Activated CD4-positive, CD25-positive, alpha-beta regulatory T cell treated with anti-CD3 and anti-CD28 coated beads, Interleukin-2, amount 50 U/mL, for 16 hours (primary cell): ENCODE measurements around the gene THSD4.
"Not testable (repeated sequence)": the region's sequence is repeated elsewhere in the genome, so short reads cannot be mapped to it uniquely, and the experiment has no call there.

Experiments
- DNase-seq: peaks from one replicate; pipeline ENCODE4 v3.0.0-alpha.2; 2020; ENCODE audit warnings: low read depth, low spot score

Gene THSD4

DNA sequence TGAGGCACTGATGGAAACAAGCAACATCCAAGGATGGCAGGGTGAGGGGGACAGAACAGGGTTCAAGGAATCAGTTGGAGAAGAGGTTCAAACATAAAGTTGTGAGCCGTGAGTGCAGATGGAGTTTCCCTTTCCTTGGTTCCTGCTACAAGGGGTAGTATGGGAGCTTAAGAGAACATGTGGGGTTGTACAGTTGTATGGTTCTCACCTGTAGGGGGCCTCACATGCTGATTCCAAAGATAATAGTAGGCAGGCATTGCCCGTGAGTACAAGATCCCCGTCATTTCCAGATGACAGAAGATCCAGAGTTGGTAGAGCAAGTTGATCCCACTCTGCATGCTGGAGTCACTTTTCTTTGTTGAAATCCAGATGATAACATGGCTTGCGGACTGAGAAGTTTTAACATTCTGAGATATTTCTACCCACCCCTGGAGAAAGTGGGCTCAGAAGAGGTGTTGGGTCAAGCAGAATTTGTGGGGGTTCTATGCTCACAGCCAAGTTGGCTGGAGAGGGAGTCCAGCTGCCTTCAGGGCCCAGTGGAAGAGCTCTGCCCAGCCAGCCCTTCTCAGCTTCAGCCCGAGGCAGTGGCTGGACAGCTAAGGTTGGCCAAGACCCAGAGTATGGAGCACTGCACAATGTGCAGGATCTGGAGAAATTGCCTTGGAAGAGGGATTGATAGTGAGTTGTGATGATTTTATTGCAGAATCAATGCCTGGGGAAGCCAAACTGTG lies 141.8 kb downstream of the THSD4 start:
- no peak for DNase-seq

DNA sequence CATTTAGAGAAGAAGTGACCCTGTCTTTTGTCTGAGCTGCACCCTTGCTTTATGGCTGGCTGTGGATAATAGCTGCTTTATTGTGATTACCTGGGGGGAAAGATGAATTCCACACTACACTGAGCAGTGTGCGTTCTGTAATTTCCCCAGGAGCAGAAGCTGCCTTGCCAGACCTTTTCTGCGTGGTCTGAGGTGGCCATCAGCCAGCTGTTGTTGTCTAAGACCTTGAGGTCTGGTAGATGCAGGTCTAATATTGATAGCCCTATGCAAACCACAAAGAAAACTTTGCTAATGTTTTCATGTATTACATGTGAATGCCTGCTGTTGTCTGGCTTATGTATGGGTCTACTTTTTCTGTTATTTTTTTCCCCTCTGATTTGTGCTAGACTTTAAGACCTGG lies 144.6 kb downstream of the THSD4 start:
- DNase-seq = no peak

DNA sequence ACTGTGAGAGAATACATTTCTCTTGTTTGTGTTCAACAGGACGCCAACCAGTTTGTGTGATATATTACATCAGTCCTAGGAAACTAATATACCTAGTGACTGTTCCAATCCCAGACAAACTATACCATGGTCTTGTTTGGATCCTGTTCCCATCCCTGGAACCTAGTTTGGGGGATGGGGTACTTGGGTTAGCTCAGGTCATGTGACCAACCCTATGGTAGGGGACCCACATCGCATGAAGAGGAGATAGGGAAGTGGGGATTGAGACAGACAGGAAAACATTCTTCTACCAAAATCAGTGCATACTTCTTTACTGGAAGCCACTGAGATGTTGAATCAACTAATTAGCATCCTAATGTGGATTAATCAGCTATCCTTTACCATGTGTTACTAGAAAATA lies 146.1 kb downstream of the THSD4 start:
- no peak for DNase-seq

DNA sequence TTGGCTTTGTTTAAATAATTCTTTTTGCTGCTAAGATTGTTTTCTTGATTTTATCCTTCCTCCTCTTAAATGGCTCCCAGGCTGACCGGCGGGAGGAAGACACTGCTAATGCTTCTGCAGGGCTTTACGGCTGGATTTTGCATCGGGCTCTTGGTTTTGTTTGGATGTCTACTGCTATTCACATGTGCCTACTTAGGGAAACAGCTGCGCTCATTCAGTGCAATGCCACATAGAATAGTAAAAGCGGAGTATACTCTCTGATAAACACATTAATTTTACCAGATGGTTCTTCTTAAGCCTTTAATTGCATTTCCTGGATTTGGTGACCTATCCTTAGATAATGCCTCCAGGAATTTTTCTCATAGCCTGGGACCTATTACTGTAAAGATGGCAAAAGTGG lies 146.6 kb downstream of the THSD4 start:
- no peak for DNase-seq

DNA sequence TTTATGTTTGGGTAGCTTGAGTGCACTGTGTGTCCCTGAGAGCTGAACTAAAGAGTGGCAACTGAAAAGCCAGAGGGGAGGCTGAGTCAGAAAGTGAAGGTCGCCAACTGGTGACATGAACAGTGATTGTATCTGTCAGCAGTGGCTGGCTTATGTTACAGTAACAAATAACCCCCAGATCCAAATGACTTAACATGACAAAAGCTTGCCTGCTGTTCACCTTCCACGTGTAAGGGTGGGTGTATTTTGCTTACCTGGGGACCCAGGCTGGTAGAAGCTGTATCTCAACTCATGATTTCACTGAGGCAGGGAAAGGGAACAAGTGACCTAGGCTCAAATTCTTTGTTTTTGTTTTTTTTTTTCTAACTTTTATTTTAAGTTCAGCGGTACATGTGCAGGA lies 147.3 kb downstream of the THSD4 start:
- no peak for DNase-seq

DNA sequence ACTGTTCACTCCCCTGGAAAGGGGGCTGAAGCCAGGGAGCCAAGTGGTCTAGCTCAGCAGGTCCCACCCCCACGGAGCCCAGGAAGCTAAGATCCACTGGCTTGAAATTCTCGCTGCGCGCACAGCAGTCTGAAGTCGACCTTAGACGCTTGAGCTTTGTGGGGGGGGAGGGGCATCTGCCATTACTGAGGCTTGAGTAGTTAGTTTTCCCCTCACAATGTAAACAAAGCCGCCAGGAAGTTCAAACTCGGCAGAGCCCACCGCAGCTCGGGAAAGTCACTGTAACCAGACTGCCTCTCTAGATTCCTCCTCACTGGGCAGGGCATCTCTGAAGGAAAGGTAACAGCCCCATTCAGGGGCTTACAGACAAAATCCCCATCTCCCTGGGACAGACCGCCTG lies 150.3 kb downstream of the THSD4 start:
- not testable (repeated sequence) for DNase-seq

DNA sequence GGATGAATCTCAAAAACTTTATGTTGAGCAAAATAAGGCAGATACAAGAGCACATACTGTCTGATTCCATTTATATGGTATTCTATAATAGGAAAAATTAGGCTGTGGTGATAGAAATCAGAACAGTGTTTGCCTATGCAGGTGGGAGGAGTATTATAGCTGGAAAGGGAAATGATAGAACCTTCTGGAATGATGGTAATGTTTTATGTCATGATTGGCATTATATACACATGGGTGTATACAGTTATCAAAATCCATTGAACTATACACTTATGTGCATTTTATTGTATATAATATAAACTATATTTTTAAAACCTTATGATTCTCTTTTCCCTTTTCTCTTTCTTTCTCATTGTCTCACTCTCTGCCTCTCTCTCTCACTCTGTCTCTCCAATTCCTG lies 156.1 kb downstream of the THSD4 start:
- no peak for DNase-seq

DNA sequence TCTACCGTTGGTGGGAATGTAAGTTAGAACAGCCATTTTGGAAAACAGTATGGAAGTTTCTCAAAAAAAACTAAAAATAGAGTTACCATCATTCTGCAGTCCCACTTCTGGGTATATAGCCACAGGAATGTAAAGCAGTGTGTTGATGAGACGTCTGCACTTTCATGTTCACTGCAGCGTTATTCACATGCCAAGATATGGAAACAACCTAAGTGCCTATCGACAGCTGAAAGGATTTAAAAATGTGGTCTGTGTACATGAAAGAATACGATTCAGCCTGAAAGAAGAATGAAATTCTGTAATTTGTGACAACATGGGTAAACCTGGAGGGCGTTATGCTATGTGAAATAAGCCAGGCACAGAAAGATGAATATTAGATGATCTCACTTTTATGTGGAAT lies 157.7 kb downstream of the THSD4 start:
- DNase-seq = no peak

DNA sequence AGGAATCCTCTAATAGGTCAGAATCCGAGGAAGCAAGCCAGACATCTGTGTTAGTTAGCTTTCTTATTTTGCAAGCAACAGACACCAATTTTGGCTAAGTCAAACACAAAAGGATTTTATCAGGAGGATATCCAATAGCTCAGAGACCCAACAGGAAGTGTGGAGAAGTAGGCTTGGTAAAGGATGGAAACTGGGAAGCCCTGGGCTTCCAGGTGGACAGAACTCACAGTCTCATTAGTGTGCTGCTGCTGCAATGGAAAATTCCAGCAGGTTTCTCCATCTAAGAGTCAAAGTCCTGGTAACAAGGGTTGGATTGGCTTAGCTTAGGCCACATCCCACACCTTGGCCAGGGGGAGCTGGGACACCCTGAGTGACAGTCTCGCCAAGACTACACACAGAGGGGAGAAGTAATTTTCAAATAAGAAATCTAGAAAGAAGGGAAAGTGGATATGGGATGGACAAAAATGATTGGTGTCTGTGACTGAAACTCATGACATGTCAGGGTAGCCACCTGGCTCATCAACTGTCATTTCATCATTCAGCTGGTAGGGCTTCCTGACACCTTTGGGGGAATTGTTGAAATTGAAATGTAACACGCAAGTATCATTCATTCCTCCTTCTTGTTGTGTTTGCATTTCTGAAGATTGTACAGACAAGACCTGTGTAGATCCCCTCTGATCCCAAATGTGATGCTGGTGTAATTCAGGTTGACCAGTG lies 158.6 kb downstream of the THSD4 start:
- DNase-seq = no peak

DNA sequence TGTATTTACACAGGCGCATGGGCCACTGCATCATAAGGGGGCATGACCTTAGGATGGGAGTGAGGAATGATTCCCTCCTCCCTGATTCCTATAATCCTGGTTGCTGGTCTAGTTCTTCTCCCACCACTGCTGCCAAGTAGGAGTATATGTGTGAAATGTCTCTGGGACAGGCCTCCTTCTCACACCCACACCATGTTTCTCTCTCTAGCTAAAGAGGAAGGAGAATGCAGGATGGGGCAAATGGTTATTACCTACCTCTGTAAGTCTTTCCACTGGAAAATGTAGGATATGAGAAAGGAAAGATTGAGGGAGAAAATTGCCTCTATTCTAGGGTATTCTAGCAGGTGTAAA lies 159.2 kb downstream of the THSD4 start:
- no peak for DNase-seq

DNA sequence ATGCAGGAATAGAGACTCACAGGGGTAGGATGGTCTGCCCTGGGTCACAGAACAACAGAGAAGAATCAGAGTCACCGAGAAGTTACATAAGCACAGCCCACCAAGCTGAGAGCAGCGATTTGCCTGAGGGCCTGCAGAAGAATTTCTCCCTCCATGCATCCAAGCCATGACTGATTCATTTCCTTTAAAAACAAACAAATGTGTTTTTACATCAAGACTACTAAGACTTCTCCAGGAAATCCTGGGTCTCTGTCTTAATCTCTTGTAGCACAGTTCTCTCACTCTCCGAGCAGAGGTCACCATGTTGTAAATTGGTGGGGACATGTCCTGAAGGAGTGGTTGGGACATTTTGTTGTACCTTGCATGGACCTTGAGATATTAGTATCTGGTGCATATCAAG lies 159.8 kb downstream of the THSD4 start:
- DNase-seq = no peak

DNA sequence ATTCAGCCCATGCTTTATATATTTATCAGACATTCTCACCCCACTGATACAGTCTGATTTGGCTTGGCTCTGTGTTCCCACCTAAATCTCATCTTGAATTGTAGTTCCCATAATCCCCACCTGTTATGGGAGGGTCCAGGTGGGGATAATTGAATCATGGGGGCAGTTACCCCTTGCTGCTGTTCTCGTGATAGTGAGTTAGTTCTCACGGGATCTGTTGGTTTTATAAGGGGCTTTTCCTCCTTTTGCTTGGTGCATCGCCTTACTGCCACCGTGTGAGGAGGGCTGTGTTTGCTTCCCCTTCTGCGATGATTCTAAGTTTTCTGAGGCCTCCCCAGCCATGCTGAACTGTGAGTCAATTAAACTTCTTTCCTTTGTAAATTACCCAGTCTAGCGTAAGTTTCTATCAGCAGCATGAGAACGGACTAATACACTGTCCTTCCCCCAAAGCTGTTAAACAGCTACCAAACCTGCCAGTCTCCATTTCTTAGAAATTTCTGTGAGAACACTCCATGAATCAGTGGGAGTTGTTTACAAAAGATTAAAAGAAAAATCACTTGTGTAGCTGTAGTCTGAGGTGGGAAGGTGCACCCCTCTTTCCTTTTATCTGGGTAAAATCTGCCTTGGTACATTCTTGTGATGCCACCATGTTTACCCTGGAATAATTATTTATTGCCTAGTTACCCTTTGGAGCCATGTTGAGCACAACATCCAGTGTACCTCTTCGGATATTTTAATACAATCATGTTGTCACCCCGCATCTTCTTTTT lies 160.5 kb downstream of the THSD4 start:
- no peak for DNase-seq

DNA sequence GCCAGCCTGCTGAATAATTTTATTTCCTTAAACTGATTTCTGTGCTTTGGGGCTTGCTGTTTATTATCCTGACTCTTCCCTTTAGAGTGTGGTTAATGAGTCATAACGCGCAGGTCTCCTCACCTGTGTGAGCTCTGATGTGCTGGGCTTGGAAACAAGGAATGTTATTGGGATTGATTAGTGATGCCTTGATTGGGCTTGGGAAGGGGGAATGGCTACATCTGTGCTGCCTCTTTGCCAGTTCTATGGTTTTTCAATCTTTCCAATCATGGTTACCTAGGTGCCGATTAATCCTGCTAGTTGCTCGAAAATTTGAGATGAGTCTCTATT lies 161.0 kb downstream of the THSD4 start:
- DNase-seq = no peak

DNA sequence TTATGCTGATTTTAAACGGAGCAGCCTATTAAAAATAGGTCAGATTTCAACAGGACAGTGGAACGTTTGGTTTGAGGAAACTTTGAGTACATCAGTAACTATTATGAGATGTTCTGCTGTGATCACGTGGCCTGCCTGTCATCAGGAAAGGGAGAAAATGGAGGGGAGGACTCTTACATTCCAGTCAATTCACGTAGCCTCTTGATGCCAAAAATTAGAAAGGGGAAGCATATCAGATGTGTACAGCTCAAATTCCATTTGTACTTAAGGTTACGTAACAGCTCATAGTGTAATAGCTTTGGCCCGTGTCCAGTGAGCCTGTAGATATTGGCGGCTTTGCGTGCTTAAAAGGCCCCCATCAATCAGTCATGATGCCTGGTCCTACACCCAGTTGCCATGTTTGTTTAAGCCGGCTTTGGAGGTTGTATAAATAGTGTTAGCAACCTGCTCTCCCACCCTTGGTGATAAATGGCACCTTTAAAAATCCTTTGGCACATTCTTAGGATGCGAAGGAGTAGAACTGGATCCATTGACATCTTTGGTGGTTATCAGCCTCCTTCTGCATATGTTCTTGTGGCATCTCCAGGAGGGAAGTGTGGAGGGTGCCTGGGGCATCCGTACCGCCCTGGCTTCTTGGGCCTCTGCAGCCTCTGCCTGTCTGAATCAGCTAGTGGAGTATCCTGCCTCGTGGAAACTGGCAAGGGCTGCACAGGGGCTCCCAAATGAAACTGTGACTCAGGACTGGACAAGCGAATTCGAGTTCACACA lies 163.9 kb downstream of the THSD4 start:
- DNase-seq = no peak

DNA sequence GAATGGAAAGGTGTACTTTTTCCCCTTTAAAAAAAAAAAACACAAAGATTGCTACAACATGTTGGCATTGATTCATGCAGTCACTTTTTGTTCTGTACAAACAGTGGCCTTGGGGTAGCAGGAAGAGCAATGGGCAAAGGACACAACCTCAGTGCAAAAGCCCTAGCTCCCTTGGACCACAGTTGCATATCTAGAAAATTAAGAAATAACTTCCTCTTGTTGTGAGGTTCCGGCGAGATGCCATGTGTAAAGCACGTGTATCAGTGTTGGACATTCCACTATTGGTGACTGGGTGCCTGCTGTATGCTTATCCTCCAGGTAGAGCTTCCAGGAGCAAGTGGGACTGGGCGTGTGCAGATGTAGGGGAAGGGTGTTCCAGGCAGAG lies 164.5 kb downstream of the THSD4 start:
- no peak for DNase-seq

DNA sequence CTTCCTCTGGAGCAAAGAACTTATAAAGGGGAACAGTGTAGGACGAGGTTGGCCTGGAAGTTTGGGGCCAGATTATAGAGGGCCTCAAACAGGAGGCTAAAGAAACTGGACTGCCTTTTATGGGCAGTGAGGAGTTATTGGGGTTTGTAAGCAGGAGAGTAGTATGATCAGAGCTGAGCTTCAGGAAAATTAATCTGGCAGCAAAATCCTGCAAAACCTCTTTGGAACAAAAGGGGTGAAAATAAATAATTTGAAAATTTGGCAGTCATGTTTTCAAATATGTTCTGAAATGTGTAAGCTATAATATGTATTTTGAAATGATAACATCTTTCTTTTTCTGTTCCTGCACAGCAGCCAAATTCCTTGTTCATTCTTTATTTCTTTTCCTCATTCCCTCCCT lies 164.9 kb downstream of the THSD4 start:
- DNase-seq = no peak

DNA sequence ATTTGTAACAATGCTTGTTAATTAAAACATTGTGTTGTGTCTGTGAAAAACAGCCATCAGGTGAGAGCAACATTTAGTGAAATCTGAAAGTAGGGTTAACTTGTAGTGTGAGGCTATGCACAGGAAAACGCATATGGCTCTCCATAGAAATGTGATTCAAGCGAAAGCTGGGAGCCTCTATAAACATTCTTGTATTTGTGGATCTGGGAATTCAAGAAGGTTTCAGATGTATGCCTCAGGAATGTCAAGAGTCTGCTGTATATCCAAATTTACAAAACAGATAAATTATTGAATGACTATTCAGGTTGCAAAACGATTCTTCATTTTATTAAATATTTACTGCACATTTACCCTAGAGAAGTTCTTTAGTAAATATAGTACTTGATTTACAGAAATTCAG lies 166.0 kb downstream of the THSD4 start:
- DNase-seq = no peak

DNA sequence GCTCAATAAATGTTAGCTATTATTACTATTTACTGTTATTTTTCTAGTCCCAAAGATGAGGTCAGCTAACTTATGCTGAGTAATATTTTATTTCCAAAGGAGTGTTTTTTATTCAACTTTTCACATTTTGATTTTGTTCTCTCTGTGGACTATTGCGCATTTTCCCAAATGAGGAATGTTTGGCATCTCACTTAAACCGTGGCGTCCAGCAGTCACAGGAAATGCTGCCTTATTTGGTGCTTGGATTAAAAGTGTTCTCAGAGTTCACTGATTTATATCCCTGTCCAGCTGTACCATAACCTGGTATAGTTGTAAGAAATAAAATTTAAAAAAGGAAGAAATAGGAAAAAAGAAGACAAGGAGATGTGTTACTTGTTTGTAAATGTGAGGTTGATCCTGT lies 166.8 kb downstream of the THSD4 start:
- DNase-seq = no peak

DNA sequence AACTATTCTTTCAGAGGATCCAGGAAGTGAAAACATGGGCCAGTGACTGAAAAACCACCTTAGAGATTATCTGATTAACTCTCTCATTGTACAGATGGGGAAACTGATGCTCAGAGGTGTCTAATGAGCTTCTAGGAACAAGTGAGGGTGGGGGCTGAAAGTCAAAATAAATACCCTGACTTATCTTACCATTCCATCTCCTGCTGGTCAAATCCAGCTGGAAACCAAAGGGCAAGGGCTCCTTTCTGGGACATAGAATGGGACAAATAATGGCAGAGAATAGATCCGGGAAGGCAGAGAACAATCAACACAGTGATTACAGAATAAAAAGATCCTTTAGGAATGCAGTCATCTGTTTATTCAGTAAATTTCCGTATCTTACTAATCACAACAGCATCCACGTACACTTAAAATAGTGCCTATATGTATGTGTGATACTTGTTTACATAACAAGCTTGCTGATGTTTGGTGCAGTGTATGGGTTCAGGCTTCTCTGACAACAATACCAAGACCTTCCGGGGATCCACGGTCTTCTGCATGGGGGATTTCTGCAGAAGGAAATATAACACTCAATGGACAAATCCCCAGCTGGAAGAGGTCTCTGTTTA lies 173.2 kb downstream of the THSD4 start:
- DNase-seq = no peak

DNA sequence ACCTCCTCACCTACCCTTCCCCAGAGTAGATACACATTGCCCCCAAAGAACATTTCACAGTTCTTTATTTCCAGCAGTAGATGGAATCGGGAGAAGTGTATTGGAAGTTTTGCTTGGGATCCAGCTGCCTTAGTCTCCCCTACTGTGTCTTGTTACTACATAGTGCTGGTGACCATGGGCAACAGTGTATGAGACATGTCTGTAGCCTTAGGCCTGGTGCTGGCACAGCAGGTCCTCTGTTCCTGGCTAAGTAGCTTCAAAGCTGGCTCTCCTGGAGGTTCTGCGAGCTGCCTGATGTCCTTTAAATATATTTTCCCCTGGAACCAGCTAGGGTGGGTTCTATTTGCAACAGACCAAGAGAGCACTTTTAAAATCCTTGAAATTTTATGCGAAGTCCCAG lies 174.7 kb downstream of the THSD4 start:
- no peak for DNase-seq

DNA sequence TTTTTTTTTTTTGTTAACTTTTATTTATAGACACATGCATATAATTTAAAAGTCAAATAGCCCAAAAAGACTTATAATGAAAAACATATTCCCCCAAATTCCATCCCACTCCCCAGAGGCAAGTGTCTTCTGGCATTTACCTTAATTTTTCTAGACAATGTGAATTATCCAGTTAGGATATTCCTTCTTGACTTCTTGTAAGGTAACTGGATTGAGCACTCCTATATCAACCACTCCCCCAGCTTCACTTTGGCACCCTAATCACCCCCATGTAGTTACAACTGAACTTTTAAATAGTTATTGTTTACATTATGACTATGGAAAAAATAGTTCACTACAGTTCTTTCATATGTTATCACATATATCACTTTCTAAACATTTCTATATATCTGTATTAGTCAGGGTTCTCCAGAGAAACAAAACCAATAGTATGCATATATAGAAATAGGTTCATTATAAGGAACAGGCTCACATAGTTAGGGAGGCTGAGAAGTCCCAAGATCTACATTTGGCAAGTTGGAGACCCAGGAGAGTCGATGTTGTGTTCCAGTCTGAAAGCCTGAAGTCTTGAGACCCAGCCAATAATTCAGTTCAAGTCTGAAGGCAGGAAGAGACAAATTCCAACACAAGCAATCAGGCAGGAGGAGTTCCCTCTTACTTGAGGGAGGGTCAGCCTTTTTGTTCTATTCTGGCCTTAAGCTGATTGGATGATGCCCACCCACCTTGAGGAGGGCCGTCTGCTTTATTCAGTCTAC lies 175.8 kb downstream of the THSD4 start:
- no peak for DNase-seq
